IMR-90 (cell line): Measurements from ENCODE around the gene CD82. TPM values are rescaled to one million over a fixed set of nuclear protein-coding genes. Genes with fewer than 3 reads are reported as not detected.

ENCODE experiments used
- ATAC-seq: fragments of 200-7000 bp; cut with Tn5 transposase; 2 replicates; pipeline ENCODE4 v1.9.1; 2020; ENCODE audit warnings: low read depth, mild to moderate bottlenecking, moderate library complexity
- BruUV-seq: library from RNA; stranded (reverse); fragments of 400-500 nt; replicated peaks from 2 replicates; lab custom pipeline; 2021; lab: Mats Ljungman, UMichigan
- CTCF ChIA-PET: fragments of 300-600 bp; formaldehyde crosslinking; extraction: SDS; loops from one replicate; lab custom pipeline; 2021; ENCODE audit warnings: antibody characterized with exemption; lab: Yijun Ruan, JAX
- POLR2A ChIA-PET: fragments of 300-600 bp; sonication (Branson Sonifier 250); formaldehyde crosslinking; loops from one replicate; lab custom pipeline; 2022; ENCODE audit warnings: antibody characterized with exemption; ENCODE audit not compliant: unreplicated experiment; lab: Charles Lee
- DNase-seq: peaks from one replicate; pipeline ENCODE4 v3.0.0; 2013
- H2AFZ ChIP-seq: replicated peaks from 2 replicates; pipeline ENCODE3; 2013; ENCODE audit warnings: low read length, mild to moderate bottlenecking; ENCODE audit not compliant: poor library complexity
- H2AK5ac ChIP-seq: 2 replicates; pipeline ENCODE4 v1.6.1; 2013; ENCODE audit warnings: low read depth, low read length, inconsistent platforms
- H2AK9ac ChIP-seq: replicated peaks from 2 replicates; pipeline ENCODE3; 2013; ENCODE audit warnings: mild to moderate bottlenecking, low read depth, low read length, moderate library complexity; ENCODE audit not compliant: poor library complexity
- H2BK120ac ChIP-seq: 2 replicates; pipeline ENCODE4 v1.6.1; 2013; ENCODE audit warnings: low read depth, low read length, inconsistent platforms
- H2BK15ac ChIP-seq: 3 replicates; pipeline ENCODE4 v1.6.1; 2013; ENCODE audit warnings: low read depth, low read length, inconsistent platforms
- H2BK20ac ChIP-seq: 2 replicates; pipeline ENCODE4 v1.6.1; 2013; ENCODE audit warnings: low read depth, mild to moderate bottlenecking, inconsistent platforms, low read length, moderate library complexity
- H2BK5ac ChIP-seq: 2 replicates; pipeline ENCODE4 v1.6.1; 2013; ENCODE audit warnings: mild to moderate bottlenecking, low read depth, low read length, inconsistent platforms; ENCODE audit not compliant: poor library complexity, severe bottlenecking
- H3K14ac ChIP-seq: replicated peaks from 2 replicates; pipeline ENCODE4 v1.6.1; 2013; ENCODE audit warnings: low read depth, low read length, inconsistent platforms
- H3K18ac ChIP-seq: 2 replicates; pipeline ENCODE4 v1.6.1; 2013; ENCODE audit warnings: low read depth, low read length, control low read depth
- H3K23ac ChIP-seq: 2 replicates; pipeline ENCODE4 v1.6.1; 2013; ENCODE audit warnings: low read depth, low read length, inconsistent platforms
- H3K27ac ChIP-seq: 2 replicates; pipeline ENCODE4 v1.5.1; 2013; ENCODE audit warnings: mild to moderate bottlenecking, control low read depth, low read length; ENCODE audit not compliant: insufficient read depth
- H3K27me3 ChIP-seq: 2 replicates; pipeline ENCODE4 v1.6.1; 2013; ENCODE audit warnings: low read length; ENCODE audit not compliant: control insufficient read depth, insufficient read depth
- H3K36me3 ChIP-seq: 2 replicates; pipeline ENCODE4 v1.6.1; 2013; ENCODE audit warnings: low read length, mixed read lengths; ENCODE audit not compliant: control insufficient read depth, insufficient read depth
- H3K4ac ChIP-seq: 2 replicates; pipeline ENCODE4 v1.6.1; 2013; ENCODE audit warnings: low read depth, low read length, inconsistent platforms
- H3K4me1 ChIP-seq: 2 replicates; pipeline ENCODE4 v1.6.1; 2013; ENCODE audit warnings: low read length, mixed read lengths; ENCODE audit not compliant: control insufficient read depth, insufficient read depth
- H3K4me2 ChIP-seq: 2 replicates; pipeline ENCODE4 v1.6.1; 2013; ENCODE audit warnings: low read depth, mild to moderate bottlenecking, control low read depth, low read length, moderate library complexity
- H3K4me3 ChIP-seq: 2 replicates; pipeline ENCODE4 v1.5.1; 2013; ENCODE audit warnings: low read depth, mild to moderate bottlenecking, control low read depth, low read length, moderate library complexity; ENCODE audit not compliant: insufficient read depth
- H3K56ac ChIP-seq: 2 replicates; pipeline ENCODE4 v1.6.1; 2013; ENCODE audit warnings: low read length, inconsistent platforms; ENCODE audit not compliant: insufficient read depth; ENCODE audit errors: extremely low read depth
- H3K79me1 ChIP-seq, 2 experiments: 2 replicates each; pipeline ENCODE4 v1.6.1; 2013; ENCODE audit warnings: low read length in 2 of 2, inconsistent platforms in 1 of 2, low read depth in 1 of 2
- H3K9ac ChIP-seq: 2 replicates; pipeline ENCODE4 v1.6.1; 2013; ENCODE audit warnings: low read depth, low read length, control low read depth
- H3K9me1 ChIP-seq: 2 replicates; pipeline ENCODE4 v1.6.1; 2013; ENCODE audit warnings: low read length, inconsistent platforms; ENCODE audit not compliant: insufficient read depth
- H3K9me3 ChIP-seq: 2 replicates; pipeline ENCODE4 v1.6.1; 2013; ENCODE audit warnings: low read length; ENCODE audit not compliant: control insufficient read depth, insufficient read depth
- H4K20me1 ChIP-seq: 2 replicates; pipeline ENCODE4 v1.6.1; 2013; ENCODE audit warnings: low read length, inconsistent platforms; ENCODE audit not compliant: insufficient read depth
- H4K5ac ChIP-seq: 2 replicates; pipeline ENCODE4 v1.6.1; 2013; ENCODE audit warnings: mild to moderate bottlenecking, low read depth, low read length, control low read depth
- H4K8ac ChIP-seq, 2 experiments: 2 replicates each; pipeline ENCODE4 v1.6.1; 2013; ENCODE audit warnings: low read depth in 2 of 2, low read length in 2 of 2, control low read depth in 1 of 2, inconsistent platforms in 1 of 2
- H4K91ac ChIP-seq: 2 replicates; pipeline ENCODE4 v1.6.1; 2013; ENCODE audit warnings: low read depth, low read length, inconsistent platforms; ENCODE audit not compliant: insufficient read depth
- BHLHE40 ChIP-seq: fragments of 150-350 bp; IDR thresholded peaks from 2 replicates; pipeline ENCODE4 v1.6.1; 2016; ENCODE audit warnings: mild to moderate bottlenecking, low read depth, low read length
- CEBPB ChIP-seq: IDR thresholded peaks from 2 replicates; pipeline ENCODE4 v1.6.1; 2012; ENCODE audit warnings: low read depth, low read length, improper control_type of control experiment
- CHD1 ChIP-seq: IDR thresholded peaks from 2 replicates; pipeline ENCODE4 v1.6.1; 2012; ENCODE audit warnings: low read depth, low read length, improper control_type of control experiment
- FOS ChIP-seq: fragments of 150-350 bp; IDR thresholded peaks from 2 replicates; pipeline ENCODE4 v1.6.1; 2016; ENCODE audit warnings: low read depth, low read length
- MAFK ChIP-seq: IDR thresholded peaks from 2 replicates; pipeline ENCODE4 v1.6.1; 2012; ENCODE audit warnings: low read depth, low read length, improper control_type of control experiment
- MAZ ChIP-seq: IDR thresholded peaks from 2 replicates; pipeline ENCODE4 v1.6.1; 2012; ENCODE audit warnings: low read depth, mild to moderate bottlenecking, low read length, improper control_type of control experiment, moderate library complexity, borderline replicate concordance
- MXI1 ChIP-seq: IDR thresholded peaks from 2 replicates; pipeline ENCODE4 v1.6.1; 2012; ENCODE audit warnings: low read depth, mild to moderate bottlenecking, low read length, moderate library complexity, borderline replicate concordance
- NFE2L2 ChIP-seq: fragments of 150-350 bp; IDR thresholded peaks from 2 replicates; pipeline ENCODE4 v1.6.1; 2016; ENCODE audit warnings: low read depth, mild to moderate bottlenecking, low read length
- POLR2A ChIP-seq: IDR thresholded peaks from 2 replicates; pipeline ENCODE4 v1.6.1; 2012; ENCODE audit warnings: mild to moderate bottlenecking, low read depth, low read length
- RAD21 ChIP-seq: IDR thresholded peaks from 2 replicates; pipeline ENCODE4 v1.6.1; 2012; ENCODE audit warnings: low read length, improper control_type of control experiment
- RCOR1 ChIP-seq: IDR thresholded peaks from 2 replicates; pipeline ENCODE4 v1.6.1; 2012; ENCODE audit warnings: mild to moderate bottlenecking, low read length, improper control_type of control experiment; ENCODE audit not compliant: insufficient replicate concordance
- RFX5 ChIP-seq: IDR thresholded peaks from 2 replicates; pipeline ENCODE4 v1.8.0; 2012; ENCODE audit warnings: low read depth, mild to moderate bottlenecking, low read length, moderate library complexity
- SMC3 ChIP-seq: fragments of 150-350 bp; IDR thresholded peaks from 2 replicates; pipeline ENCODE4 v1.6.1; 2016; ENCODE audit warnings: low read depth, mild to moderate bottlenecking, antibody characterized with exemption, low read length, moderate library complexity
- WGBS, 2 experiments: methylation state at CpG; one replicate each; pipeline versions ENCODE4 v1.1.5 to v1.1.7; 2013; ENCODE audit warnings: missing lambda C conversion rate in 2 of 2; ENCODE audit not compliant: insufficient read length in 1 of 2; ENCODE audit errors: extremely low coverage in 2 of 2; 5-methylcytosine and 5-hydroxymethylcytosine counted together
- dilution Hi-C: fragments of 300-500 bp; cut with HindIII; formaldehyde crosslinking; loops from one replicate; pipeline ENCODE4 v1.14.3; 2018; ENCODE audit warnings: low sequenced_read_pairs; ENCODE audit not compliant: unreplicated experiment
- in situ Hi-C: fragments of 300-500 bp; cut with MboI; formaldehyde crosslinking; loops from 3 replicates; pipeline ENCODE4 v1.14.3; 2019; ENCODE audit warnings: low sequenced_read_pairs, inconsistent platforms, mixed read lengths
- intact Hi-C: fragments of 100-400 bp; cut with micrococcal nuclease; formaldehyde crosslinking; loops from 2 replicates; pipeline ENCODE4 v1.10.0; 2022
- polyA plus RNA-seq, 3 experiments: library from polyadenylated mRNA; depleted of rRNA; stranded (reverse); fragments of >200 nt; gene quantifications; 2 replicates each; pipeline ENCODE4 v1.2.3, GENCODE V29; 2012; ENCODE audit warnings: low replicate concordance in 1 of 3
- total RNA-seq: library from RNA; depleted of rRNA; stranded (reverse); fragments of >200 nt; gene quantifications from 2 replicates; pipeline ENCODE4 v1.2.3, GENCODE V29; 2012
- TF ChIP-seq, protein P1 (sequence below): fragments of 150-350 bp; IDR thresholded peaks from 2 replicates; pipeline ENCODE4 v1.6.1; 2017; ENCODE audit warnings: mild to moderate bottlenecking, antibody characterized with exemption, low read length, low read depth
- TF ChIP-seq, protein P2 (sequence below): fragments of 150-350 bp; IDR thresholded peaks from 2 replicates; pipeline ENCODE4 v1.6.1; 2016; ENCODE audit warnings: low read depth, mild to moderate bottlenecking, low read length, moderate library complexity, borderline replicate concordance
- TF ChIP-seq, protein P3 (sequence below): conservative IDR thresholded peaks from 2 replicates; pipeline ENCODE4 v1.5.1; 2012; ENCODE audit warnings: mild to moderate bottlenecking, low read depth, low read length, improper control_type of control experiment

CD82 gene
- total and polyA plus RNA-seq, 2 of the 4 experiments (the other 2 are of a cell fraction): 32.8 to 49.4 TPM

DNA sequence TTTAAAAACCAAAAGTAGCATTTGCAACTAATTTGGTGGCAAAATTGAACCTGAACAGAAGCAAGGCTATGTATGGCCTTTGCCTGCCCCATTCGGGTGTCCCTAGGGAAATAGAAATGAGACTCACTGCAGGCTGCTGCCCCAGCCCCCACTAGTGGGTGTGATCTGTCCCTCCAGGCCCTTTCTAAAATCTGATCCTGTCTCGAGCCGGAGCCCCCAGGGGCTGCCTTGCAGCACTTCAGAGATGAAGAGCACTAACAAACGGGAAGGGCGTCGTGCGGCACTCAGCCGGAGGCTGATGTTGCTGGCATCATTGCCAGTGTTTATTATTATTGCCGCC lies 43.2 kb downstream of the CD82 start:
- no peak for ATAC-seq
- H3K4me2 ChIP-seq: no peak overlapping the region
- peaks cover 6% of the 10 kb centered on the region; the same call in 1 of the 2 replicates for H4K20me1 ChIP-seq
- CTCF ChIA-PET: no interaction called here
- H2BK120ac ChIP-seq: peak overlapping the region; percentile 77
- no TSS peak for BruUV-seq
- peak overlapping the region; percentile 87; the same call in 1 of the 2 replicates for H4K91ac ChIP-seq
- H2BK20ac ChIP-seq: peak overlapping the region; percentile 35
- 0 out of 2 replicates have a peak overlapping the region, but pooled peaks have one; percentile 12 for H3K14ac ChIP-seq
- intact Hi-C loops (loop anchor here (2.0 kb wide), 1 partner anchor 44 kb away; the partner anchor contains the start of gene CD82), dilution Hi-C loops (no loop called here), in situ Hi-C loops (loop anchor here (5.0 kb wide), 1 partner anchor 46 kb away; no protein-coding TSS in a partner anchor)
- no peak overlapping the region for H3K23ac ChIP-seq
- peak overlapping the region; percentile 71 for H3K4ac ChIP-seq
- H3K79me1 ChIP-seq: peaks cover 0 to 4% of the 10 kb centered on the region in 2 experiments; a peak in 1 of 4 replicates
- H3K9ac ChIP-seq: no peak overlapping the region
- H3K4me3 ChIP-seq: no peak overlapping the region
- no peak overlapping the region for H2BK5ac ChIP-seq
- H3K36me3 ChIP-seq: peaks cover 14% of the 10 kb centered on the region
- no peak overlapping the region for H2AFZ ChIP-seq
- 0 out of 4 replicates have a peak overlapping the region, but pooled peaks of 1 of the 2 experiments have one; percentile 10 for H4K8ac ChIP-seq
- POLR2A ChIA-PET: no interaction called here
- H2BK15ac ChIP-seq: 0 out of 3 replicates have a peak overlapping the region, but pooled peaks have one; percentile 76
- H3K9me3 ChIP-seq: no peaks in the 10 kb centered on the region
- no peak for DNase-seq
- H3K27me3 ChIP-seq: no peaks in the 10 kb centered on the region
- 27% methylated on average over 3 of the region's 9 CpGs; no CpG with 5 or more reads in 1 of the 2 experiments for WGBS, 2 experiments
- no peak overlapping the region for H3K56ac ChIP-seq
- peak overlapping the region; percentile 33; the same call in 1 of the 2 replicates for H4K5ac ChIP-seq
- peak overlapping the region; percentile 70; the same call in 1 of the 2 replicates for H3K18ac ChIP-seq
- no peak overlapping the region for H2AK9ac ChIP-seq
- TF ChIP-seq CEBPB (no peak), MXI1 (no peak), POLR2A (no peak), BHLHE40 (no peak), CHD1 (no peak), MAFK (no peak), RAD21 (no peak), MAZ (no peak), RFX5 (no peak), RCOR1 (no peak), NFE2L2 (no peak), FOS (no peak), SMC3 (no peak)
- TF ChIP-seq, protein P1, sequence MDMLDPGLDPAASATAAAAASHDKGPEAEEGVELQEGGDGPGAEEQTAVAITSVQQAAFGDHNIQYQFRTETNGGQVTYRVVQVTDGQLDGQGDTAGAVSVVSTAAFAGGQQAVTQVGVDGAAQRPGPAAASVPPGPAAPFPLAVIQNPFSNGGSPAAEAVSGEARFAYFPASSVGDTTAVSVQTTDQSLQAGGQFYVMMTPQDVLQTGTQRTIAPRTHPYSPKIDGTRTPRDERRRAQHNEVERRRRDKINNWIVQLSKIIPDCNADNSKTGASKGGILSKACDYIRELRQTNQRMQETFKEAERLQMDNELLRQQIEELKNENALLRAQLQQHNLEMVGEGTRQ: no peak
- TF ChIP-seq, protein P2, sequence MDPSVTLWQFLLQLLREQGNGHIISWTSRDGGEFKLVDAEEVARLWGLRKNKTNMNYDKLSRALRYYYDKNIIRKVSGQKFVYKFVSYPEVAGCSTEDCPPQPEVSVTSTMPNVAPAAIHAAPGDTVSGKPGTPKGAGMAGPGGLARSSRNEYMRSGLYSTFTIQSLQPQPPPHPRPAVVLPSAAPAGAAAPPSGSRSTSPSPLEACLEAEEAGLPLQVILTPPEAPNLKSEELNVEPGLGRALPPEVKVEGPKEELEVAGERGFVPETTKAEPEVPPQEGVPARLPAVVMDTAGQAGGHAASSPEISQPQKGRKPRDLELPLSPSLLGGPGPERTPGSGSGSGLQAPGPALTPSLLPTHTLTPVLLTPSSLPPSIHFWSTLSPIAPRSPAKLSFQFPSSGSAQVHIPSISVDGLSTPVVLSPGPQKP: no peak
- TF ChIP-seq, protein P3, sequence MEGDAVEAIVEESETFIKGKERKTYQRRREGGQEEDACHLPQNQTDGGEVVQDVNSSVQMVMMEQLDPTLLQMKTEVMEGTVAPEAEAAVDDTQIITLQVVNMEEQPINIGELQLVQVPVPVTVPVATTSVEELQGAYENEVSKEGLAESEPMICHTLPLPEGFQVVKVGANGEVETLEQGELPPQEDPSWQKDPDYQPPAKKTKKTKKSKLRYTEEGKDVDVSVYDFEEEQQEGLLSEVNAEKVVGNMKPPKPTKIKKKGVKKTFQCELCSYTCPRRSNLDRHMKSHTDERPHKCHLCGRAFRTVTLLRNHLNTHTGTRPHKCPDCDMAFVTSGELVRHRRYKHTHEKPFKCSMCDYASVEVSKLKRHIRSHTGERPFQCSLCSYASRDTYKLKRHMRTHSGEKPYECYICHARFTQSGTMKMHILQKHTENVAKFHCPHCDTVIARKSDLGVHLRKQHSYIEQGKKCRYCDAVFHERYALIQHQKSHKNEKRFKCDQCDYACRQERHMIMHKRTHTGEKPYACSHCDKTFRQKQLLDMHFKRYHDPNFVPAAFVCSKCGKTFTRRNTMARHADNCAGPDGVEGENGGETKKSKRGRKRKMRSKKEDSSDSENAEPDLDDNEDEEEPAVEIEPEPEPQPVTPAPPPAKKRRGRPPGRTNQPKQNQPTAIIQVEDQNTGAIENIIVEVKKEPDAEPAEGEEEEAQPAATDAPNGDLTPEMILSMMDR: no peak
- peaks cover 27% of the 10 kb centered on the region for H3K4me1 ChIP-seq
- peak overlapping the region; percentile 91 for H2AK5ac ChIP-seq
- no peak overlapping the region for H3K27ac ChIP-seq
- peaks cover 20% of the 10 kb centered on the region; the same call in 1 of the 2 replicates for H3K9me1 ChIP-seq
